HG02973 (cell line): ENCODE results near the gene MAP2K3.
"Not testable (repeated sequence)": the region's sequence is repeated elsewhere in the genome, so short reads cannot be mapped to it uniquely, and the experiment has no call there.

Experiments
- ATAC-seq: cut with Tn5 transposase; IDR thresholded peaks from one replicate; pipeline ENCODE4 v1.9.1; 2021; ENCODE audit warnings: moderate library complexity; ENCODE audit not compliant: unreplicated experiment

The MAP2K3 gene

DNA sequence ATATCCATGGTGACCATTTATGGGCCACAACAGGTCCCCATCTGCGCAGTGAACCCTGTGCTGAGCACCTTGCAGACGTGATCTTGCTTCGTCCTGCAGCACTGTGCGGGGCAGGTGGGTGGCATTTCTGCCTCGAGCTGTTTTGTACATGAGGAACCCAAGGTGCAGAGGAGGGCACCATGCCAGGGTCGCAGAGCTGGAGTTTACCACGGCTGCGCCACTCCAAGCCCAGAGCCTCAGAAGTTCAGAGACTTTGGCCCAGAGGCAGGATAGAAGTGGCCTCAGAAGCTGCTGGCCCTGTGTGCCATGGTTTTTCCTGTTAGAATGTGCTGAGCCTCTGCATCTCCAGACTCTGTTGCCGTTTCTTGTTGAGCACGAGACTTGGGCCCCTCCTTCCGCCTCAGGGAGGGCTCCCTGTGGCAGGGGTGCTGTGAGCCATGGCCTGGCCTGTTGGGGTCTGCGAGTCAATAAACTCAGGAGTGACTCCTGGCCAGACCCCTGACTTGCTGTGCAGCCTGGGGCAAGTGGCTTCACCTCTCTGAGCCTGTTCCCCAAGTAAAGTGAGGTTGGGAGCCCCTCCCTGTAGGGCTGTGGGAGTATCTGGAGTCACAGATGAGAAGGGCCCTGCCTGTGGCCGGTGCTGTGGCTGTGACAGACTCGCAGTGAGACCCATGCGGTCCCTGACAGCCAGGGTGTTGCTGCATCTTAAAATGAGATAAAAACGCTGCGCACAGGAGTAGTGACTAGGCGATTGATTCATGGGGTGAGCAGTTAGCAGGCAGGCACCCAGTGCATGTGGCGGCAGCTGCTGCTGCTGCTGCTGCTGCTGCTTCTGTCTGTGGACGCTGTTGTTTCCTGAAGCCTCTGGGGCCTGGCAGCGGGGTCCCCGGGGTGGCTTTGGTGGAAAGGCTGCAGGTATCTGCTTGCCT is 11.8 kb downstream of the MAP2K3 start:
- ATAC-seq = no peak

- no peak for ATAC-seq
Observed at GRCh38 chr17:21297026-21297520, 12.6 kb downstream of the MAP2K3 start.

GRCh38 chr17:21297597-21297996 is 13.1 kb downstream of the MAP2K3 start:
- ATAC-seq = no peak

GRCh38 chr17:21298056-21298982 is 13.8 kb downstream of the MAP2K3 start:
- ATAC-seq = no peak

DNA sequence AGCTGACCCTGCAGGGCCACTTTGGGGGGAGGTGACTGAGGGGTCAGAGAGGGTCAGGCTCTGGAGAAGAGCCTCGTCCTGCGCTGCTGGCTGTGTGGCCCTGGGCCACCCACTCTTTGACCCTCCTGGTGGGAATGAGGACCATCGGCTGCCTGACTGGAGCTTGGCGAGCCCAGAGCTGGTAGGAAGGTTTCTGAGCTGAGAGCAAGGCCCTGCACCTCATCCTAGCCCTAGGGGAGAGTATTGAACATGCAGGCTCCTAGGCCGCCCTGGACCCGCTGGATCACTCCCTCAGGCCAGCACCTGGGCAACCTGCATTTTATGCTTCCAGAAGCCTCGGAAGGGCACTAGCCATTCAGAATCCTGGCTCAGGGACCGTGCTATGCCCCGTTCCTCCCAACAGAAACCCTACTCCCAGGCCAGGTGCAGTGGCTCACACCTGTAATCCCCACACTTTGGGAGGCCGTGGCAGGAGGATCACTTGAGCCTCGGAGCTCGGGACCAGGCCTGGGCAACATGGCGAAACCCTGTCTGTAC is 14.5 kb downstream of the MAP2K3 start:
- ATAC-seq = no peak

GRCh38 chr17:21299981-21300600 is 15.6 kb downstream of the MAP2K3 start:
- no peak for ATAC-seq

DNA sequence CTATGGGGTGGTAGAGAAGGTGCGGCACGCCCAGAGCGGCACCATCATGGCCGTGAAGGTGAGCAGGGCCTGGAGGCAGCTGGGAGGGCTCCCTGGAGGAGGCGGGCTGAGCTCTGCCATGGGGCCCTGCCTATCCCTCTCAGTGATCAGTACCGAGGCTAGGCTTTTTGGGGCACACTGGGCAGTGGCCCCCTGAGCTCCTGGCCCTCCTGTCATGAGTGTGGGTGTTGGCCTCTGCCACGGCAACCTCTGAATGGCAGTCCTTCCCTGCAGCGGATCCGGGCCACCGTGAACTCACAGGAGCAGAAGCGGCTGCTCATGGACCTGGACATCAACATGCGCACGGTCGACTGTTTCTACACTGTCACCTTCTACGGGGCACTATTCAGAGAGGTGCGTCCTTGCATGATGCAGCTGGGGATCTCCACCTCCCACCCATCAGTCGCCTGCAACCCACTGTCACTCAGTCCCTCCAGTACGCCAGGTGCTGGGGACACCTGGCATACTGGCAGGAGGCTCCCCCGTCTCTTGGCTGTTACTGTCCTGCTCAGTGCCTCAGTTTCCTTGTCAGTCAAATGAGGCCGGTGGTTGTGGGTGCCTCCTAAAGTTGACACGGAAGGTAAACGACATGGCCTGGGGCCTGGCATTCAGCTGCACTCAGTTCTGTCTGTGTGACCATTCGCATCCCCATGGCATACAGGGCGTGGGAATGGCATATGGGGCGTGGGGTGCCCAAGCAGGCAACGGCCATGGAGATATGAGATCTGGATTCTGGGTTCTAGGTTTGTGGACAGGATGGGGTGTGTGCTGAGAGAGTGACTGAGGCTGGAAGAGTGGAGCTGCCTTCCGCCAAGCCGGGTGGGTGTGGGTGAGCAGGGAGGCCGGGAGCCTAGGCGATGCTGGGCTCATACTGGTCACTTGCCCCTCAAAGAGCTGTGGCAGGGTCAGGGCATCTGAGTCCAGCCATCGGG is 16.4 kb downstream of the MAP2K3 start:
- no peak for ATAC-seq

GRCh38 chr17:21301593-21302550 is 17.4 kb downstream of the MAP2K3 start:
- no peak for ATAC-seq

GRCh38 chr17:21302711-21303425 is 18.4 kb downstream of the MAP2K3 start:
- no peak for ATAC-seq

DNA sequence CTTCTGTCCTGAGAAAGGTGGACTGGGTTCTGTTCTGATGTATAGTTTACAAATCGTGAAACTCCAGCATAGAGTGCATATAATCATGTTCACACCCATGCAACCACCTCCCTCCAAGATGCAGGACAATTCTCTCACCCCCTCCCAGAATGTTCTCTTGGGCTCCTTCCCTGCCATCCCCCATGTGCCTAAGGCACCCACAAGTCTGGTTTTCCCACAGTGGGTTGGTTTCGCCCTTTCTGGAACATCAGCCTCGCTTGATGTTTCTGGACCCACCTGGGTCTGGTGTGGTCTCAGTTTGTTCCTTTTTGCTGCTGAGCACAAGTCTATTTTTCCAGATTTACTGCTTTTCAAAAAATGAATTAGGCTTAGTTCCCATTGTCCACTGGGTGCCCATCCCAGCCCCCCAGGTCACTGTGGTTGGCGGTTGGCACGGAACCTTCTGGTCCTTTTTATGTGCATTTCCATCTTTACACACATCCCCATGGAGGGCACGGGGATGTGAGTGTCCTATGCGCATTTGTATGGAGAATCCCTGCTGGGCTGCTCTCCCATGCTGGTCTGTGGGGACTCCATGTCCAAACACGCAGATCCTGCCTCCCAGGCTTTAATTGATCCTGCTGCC is 19.0 kb downstream of the MAP2K3 start:
- no peak for ATAC-seq

DNA sequence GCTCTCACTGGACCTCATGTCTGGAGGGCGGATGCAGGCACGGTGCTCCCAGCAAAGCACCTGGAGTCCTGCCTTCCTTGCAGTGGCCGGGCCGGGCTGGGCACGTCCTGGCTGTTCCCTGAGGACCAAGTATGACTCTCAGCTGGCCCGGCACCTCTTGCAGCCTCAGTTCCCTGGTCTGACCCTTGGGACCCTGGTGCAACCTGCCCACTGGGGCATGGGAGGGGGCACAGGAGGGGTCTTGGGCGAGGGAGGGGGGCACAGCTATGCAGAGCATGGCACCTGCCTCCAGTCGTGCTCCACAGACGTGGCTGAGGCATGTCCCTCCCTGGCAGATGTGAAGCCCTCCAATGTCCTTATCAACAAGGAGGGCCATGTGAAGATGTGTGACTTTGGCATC is 19.6 kb downstream of the MAP2K3 start:
- no peak for ATAC-seq

DNA sequence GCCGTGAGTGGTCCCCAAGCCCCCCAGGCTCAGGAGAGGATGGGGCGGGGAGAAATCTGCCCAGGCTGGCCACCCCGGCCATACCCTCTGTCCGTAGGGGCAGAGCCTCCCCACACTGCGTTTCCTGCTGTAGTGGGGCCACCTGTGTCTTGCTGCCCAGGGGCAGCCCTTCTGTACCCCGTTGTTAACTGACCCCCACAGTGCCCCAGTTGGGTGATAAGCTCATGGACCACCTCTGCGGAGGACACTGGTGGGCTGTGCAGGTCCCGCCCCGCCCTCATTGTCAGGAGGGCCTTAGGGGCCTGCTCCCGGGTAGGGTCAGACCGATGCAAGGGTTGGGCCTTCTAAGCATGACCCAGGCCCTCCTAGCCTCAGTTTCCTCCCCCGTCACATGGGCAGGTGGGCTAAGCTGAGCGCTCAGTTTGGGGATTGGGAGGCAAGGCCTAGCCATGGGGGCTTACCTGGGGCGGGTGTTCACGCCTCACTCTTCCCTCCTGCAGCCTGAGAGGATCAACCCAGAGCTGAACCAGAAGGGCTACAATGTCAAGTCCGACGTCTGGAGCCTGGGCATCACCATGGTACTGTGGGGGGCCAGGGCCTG is 20.1 kb downstream of the MAP2K3 start:
- not testable (repeated sequence) for ATAC-seq

DNA sequence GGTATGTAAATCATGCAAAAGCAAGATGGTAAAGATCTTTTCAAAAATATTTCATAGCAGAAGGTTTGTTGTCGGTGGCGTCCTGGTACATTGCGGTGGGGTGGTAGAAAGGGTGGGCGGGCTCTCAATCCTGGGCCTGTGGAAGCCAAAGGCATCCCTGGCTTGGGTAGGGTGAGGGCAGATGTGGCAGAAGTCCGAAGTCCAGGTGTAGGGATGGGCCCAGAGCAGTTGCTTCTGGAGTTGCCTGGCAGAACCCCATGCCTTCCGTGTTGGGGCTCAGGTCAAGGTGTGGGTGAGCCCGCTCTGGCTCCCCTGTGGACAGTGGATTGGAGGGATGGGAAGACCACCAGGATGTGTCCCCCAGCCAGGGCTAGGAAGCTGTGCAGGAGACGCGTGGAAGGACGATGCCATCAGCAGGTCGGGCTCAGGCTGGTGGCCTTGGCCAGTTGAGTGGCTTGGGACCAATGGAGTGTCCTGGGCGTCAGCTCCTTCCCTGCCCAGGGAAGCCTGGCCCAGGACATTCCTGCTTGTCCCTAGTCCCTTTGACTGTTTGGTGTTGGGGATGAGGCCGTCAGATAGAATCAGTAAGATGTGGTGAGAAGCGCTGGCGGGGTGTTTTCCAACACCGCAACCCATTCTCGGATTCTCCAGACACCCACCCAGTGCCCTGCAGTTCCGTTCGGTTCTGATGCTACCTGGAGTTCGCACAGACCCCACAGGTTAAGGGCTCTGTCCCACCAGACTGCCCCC is 21.1 kb downstream of the MAP2K3 start:
- ATAC-seq = not testable (repeated sequence)

- ATAC-seq = not testable (repeated sequence)
Observed at GRCh38 chr17:21306611-21307272, 22.2 kb downstream of the MAP2K3 start.

DNA sequence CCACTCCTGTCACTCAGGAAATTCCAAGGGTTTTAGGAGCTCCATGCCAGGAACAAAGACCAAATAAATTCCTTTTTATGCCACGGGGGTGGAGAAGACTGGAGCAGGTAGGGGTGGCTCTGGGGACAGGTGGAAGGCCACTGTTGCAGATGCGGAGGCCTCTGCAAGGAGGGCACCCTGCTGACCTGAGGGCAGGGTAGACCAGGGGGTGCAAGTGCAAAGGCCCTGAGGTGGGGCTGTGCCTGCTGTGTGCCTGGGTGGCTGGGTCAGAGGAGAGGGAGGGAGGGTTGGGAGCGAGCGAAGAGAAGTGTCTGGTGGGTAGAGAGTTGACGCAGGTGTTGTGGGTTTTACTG is 22.7 kb downstream of the MAP2K3 start:
- not testable (repeated sequence) for ATAC-seq

GRCh38 chr17:21308931-21309381 is 24.4 kb downstream of the MAP2K3 start:
- not testable (repeated sequence) for ATAC-seq
